ENCODE data around the gene PCBD1.

PCBD1 gene

DNA sequence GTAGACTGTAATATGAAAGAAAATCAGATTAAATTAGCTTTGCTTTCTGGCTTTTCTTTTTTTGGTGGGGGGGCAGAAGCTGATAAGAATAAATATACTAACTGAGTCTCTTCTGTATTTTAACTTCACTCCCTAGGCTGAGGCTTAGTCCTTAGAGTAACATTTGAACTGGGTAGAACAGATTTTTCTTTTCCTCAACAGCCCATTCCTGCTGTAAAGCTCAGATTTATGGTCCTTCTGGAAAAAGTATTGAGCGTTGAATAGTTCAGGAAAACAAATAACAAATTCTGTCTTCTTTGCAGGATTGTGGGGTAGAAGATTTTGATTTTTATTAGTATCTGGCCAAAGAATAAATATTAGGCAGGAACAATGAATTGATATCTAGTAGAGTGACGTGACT, 54.8 kb downstream of the PCBD1 start:
- no peak for DNase-seq (ENCODE audit: low read depth)

Measured in stromal cell of bone marrow (primary cell).